Measurements from ENCODE around the gene PLEKHG3. TPM values are rescaled to one million over a fixed set of nuclear protein-coding genes. Genes with fewer than 3 reads are reported as not detected.

PLEKHG3 gene
- total RNA-seq, 1 experiment from 2014 or later = 34.0 TPM

DNA sequence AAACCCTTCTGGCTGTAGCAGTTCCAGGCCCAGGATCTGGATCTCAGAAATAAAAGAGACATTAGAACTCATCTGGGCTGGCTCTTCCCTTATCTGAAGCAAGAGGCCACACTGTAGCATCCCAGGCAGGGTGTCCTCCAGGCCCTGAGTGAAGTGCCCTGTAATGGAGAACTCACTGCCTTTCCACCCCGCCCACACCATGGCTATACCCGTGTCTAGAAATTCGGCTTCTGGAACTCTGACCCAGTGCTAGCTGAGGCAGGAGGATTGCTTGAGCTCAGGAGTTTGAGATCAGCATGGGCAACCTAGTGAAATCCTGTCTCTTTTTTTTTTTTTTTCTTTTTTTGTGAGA lies 23.5 kb upstream of the PLEKHG3 start:
- TF ChIP-seq POLR2AphosphoS5 (IDR thresholded peaks at IDR 0.05; ENCODE audit: low read depth, low read length) (no peak), TCF7L2 (IDR thresholded peaks at IDR 0.05; ENCODE audit: low read depth, low read length) (no peak)
- ATAC-seq = no peak
- Histone ChIP-seq H3K27ac (ENCODE audit: low read length) (no peak overlapping the region), H3K4me1 (ENCODE audit: control insufficient read depth, insufficient read depth, low read length) (no peaks in the 10 kb centered on the region), H3K9me3 (ENCODE audit: control insufficient read depth, insufficient read depth, low read depth, low read length) (no peaks in the 10 kb centered on the region), H3K4me3 (ENCODE audit: low read depth in 2 of 2, low read length in 2 of 2) (no peak overlapping the region), H3K27me3 (ENCODE audit: control insufficient read depth, insufficient read depth, low read length) (no peaks in the 10 kb centered on the region), H3K36me3 (ENCODE audit: control insufficient read depth, insufficient read depth, low read length) (no peaks in the 10 kb centered on the region)
- CTCF ChIA-PET = no interaction called here
- POLR2A ChIA-PET = no interaction called here
- intact Hi-C loops (cut with micrococcal nuclease; ENCODE audit: unreplicated experiment) (no loop called here), in situ Hi-C loops (cut with HindIII; ENCODE audit: low pct_unique_long_range_greater_than_20kb, low sequenced_read_pairs) (no loop called here)
- DNase-seq (ENCODE audit: low read depth, low spot score) = no peak
- BruUV-seq (replicated peaks) = no TSS peak

DNA sequence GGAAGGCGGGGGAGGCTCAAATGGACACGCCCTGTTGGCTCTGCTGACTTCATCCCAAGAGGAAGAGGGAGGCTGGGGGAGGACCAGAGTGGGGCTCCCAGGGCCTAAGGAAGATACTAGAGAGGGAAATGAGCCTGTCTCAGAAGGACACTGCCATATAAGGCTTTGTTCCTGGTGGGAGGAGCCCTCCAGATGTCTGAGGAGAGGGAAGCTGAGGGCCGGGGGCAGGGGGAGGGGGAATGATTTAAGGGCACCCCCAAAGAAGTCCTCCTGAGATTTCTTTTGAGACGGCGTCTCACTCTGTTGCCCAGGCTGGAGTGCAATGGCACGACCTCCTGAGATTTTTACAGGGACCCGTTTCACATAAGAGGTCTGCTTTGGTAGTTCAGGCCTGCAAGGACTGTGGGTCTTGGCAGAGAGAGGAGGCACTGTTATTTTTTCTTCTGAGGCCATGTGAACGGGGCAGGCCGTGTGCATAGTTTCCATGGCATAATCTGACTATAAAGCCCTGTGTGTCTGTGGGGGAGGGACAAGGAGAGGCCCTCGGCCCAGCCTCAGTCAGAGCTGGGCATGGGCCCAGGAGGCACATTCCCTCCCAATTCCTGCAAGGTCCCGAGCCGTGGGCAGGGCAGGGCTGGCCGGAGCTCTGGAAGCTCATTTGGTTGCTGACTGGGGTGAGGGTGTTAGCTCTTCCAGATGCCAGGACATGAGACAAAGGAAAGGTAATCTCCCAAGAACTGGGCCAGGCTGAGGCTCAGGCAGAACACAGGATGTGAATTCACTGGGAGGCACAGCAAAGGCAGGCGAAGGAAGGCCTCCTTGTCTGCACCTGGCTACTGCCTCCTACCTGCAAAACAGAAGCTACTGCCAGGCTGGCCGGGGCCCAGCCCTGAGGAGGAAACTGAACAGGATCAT lies 22.2 kb upstream of the PLEKHG3 start:
- Histone ChIP-seq H3K36me3 (ENCODE audit: control insufficient read depth, insufficient read depth, low read length) (no peaks in the 10 kb centered on the region), H3K27ac (ENCODE audit: low read length) (no peak overlapping the region), H3K4me1 (ENCODE audit: control insufficient read depth, insufficient read depth, low read length) (no peaks in the 10 kb centered on the region), H3K9me3 (ENCODE audit: control insufficient read depth, insufficient read depth, low read depth, low read length) (no peaks in the 10 kb centered on the region), H3K4me3 (ENCODE audit: low read depth in 2 of 2, low read length in 2 of 2) (no peak overlapping the region), H3K27me3 (ENCODE audit: control insufficient read depth, insufficient read depth, low read length) (no peaks in the 10 kb centered on the region)
- TF ChIP-seq SIN3A (IDR thresholded peaks at IDR 0.05; ENCODE audit: borderline replicate concordance, insufficient read depth, low read depth, low read length) = no peak
- TF ChIP-seq REST (IDR thresholded peaks at IDR 0.05; ENCODE audit: insufficient read depth in 1 of 2, low read depth in 2 of 2, low read length in 1 of 2) = no peak
- no peak for TF ChIP-seq CTCF (IDR thresholded peaks at IDR 0.05)
- TF ChIP-seq TCF7L2 (IDR thresholded peaks at IDR 0.05; ENCODE audit: low read depth, low read length) = no peak
- TF ChIP-seq POLR2AphosphoS5 (IDR thresholded peaks at IDR 0.05; ENCODE audit: low read depth, low read length) = no peak
- in situ Hi-C loops (cut with HindIII; ENCODE audit: low pct_unique_long_range_greater_than_20kb, low sequenced_read_pairs) (no loop called here), intact Hi-C loops (cut with micrococcal nuclease; ENCODE audit: unreplicated experiment) (no loop called here)
- DNase-seq (ENCODE audit: low read depth, low spot score) = no peak
- CTCF ChIA-PET = no interaction called here
- BruUV-seq (replicated peaks) = no TSS peak
- POLR2A ChIA-PET = interaction anchor here (0.6 kb wide), 1 partner anchor 122 kb away, joined by 3 read pairs; no protein-coding TSS in a partner anchor
- peak; percentile 32; the same call in 1 of the 2 replicates for ATAC-seq

DNA sequence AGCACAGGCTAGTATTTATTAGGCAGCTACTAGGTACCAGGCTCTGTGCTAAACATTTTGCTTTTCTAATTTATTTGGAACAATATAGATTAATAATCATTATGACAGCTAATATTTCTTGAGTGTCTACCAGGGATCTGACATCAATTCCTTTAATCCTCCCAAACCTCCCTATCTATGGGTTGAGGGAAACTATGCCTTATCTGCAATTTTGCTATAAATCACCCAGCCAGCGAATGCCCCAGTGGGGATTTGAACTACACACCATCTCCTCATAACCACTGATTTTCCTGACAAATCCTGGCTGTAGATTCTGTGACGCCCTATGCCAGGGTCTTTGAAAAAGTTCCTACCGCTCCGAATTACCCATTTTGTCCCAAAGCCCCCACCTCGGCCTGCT lies 21.4 kb upstream of the PLEKHG3 start:
- no peaks in the 10 kb centered on the region for H3K36me3 ChIP-seq (ENCODE audit: control insufficient read depth, insufficient read depth, low read length)
- H3K9me3 ChIP-seq (ENCODE audit: control insufficient read depth, insufficient read depth, low read depth, low read length) = no peaks in the 10 kb centered on the region
- H3K4me1 ChIP-seq (ENCODE audit: control insufficient read depth, insufficient read depth, low read length) = no peaks in the 10 kb centered on the region
- intact Hi-C loops (cut with micrococcal nuclease; ENCODE audit: unreplicated experiment) (no loop called here), in situ Hi-C loops (cut with HindIII; ENCODE audit: low pct_unique_long_range_greater_than_20kb, low sequenced_read_pairs) (no loop called here)
- CTCF ChIA-PET = no interaction called here
- no TSS peak for BruUV-seq (replicated peaks)
- no peak overlapping the region for H3K4me3 ChIP-seq (ENCODE audit: low read depth in 2 of 2, low read length in 2 of 2)
- TF ChIP-seq CTCF (IDR thresholded peaks at IDR 0.05) (no peak), POLR2AphosphoS5 (IDR thresholded peaks at IDR 0.05; ENCODE audit: low read depth, low read length) (no peak)
- H3K27me3 ChIP-seq (ENCODE audit: control insufficient read depth, insufficient read depth, low read length) = no peaks in the 10 kb centered on the region
- no peak for DNase-seq (ENCODE audit: low read depth, low spot score)
- H3K27ac ChIP-seq (ENCODE audit: low read length) = no peak overlapping the region
- no peak for ATAC-seq
- POLR2A ChIA-PET = no interaction called here
